SK-N-SH treated with all-trans-retinoic acid at 6 μM for 48 hours (cell line): ENCODE results near the gene DYRK1B.
A peak's percentile ranks its signal among the peaks of the same experiment; 100 is the strongest.

Source experiments
- ATAC-seq: fragments of 200-7000 bp; cut with Tn5 transposase; 3 replicates; pipeline ENCODE4 v1.9.1; 2020; ENCODE audit warnings: mild to moderate bottlenecking, moderate library complexity
- ARNTL ChIP-seq: fragments of 450-650 bp; formaldehyde crosslinking; IDR thresholded peaks from 2 replicates; pipeline ENCODE4 v1.5.0; 2020; ENCODE audit warnings: low read depth, mild to moderate bottlenecking, moderate library complexity, borderline replicate concordance
- BACH2 ChIP-seq: fragments of 250-450 bp; sonication (Bioruptor Pico); IDR thresholded peaks from 2 replicates; pipeline ENCODE4 v1.9.0; 2021; ENCODE audit warnings: mild to moderate bottlenecking, borderline replicate concordance
- CREB5 ChIP-seq: fragments of 250-450 bp; sonication (Bioruptor Pico); IDR thresholded peaks from 2 replicates; pipeline ENCODE4 v1.5.1; 2020; ENCODE audit warnings: low read depth, mild to moderate bottlenecking, moderate library complexity
- CSDC2 ChIP-seq: fragments of 250-450 bp; sonication (Bioruptor Pico); IDR thresholded peaks from 2 replicates; pipeline ENCODE4 v1.5.0; 2020; ENCODE audit warnings: mild to moderate bottlenecking, moderate library complexity
- ESRRG ChIP-seq: fragments of 250-450 bp; sonication (Bioruptor Pico); IDR thresholded peaks from 2 replicates; pipeline ENCODE4 v1.6.1; 2021; ENCODE audit warnings: mild to moderate bottlenecking
- GLIS3 ChIP-seq: fragments of 250-450 bp; sonication (Bioruptor Pico); IDR thresholded peaks from 2 replicates; pipeline ENCODE4 v1.5.0; 2020; ENCODE audit warnings: mild to moderate bottlenecking, moderate library complexity
- ISL1 ChIP-seq: fragments of 250-450 bp; sonication (Bioruptor Pico); IDR thresholded peaks from 2 replicates; pipeline ENCODE4 v2.1.2; 2022; ENCODE audit warnings: mild to moderate bottlenecking, moderate library complexity
- OSR1 ChIP-seq: fragments of 250-450 bp; sonication (Bioruptor Pico); IDR thresholded peaks from 2 replicates; pipeline ENCODE4 v1.8.0; 2022; ENCODE audit warnings: moderate library complexity, mild to moderate bottlenecking, inconsistent platforms
- PPARA ChIP-seq: fragments of 250-450 bp; sonication (Bioruptor Pico); IDR thresholded peaks from 2 replicates; pipeline ENCODE4 v1.5.0; 2020; ENCODE audit warnings: mild to moderate bottlenecking, borderline replicate concordance
- RARB ChIP-seq: fragments of 250-450 bp; sonication (Bioruptor Pico); IDR thresholded peaks from 2 replicates; pipeline ENCODE4 v1.8.0; 2021; ENCODE audit warnings: mild to moderate bottlenecking, moderate library complexity
- SNAI2 ChIP-seq: fragments of 250-450 bp; sonication (Bioruptor Pico); IDR thresholded peaks from 2 replicates; pipeline ENCODE4 v1.5.0; 2020; ENCODE audit warnings: mild to moderate bottlenecking, moderate library complexity
- TCF4 ChIP-seq: fragments of 250-450 bp; sonication (Bioruptor Pico); IDR thresholded peaks from 2 replicates; pipeline ENCODE4 v1.8.0; 2021; ENCODE audit warnings: mild to moderate bottlenecking, moderate library complexity, borderline replicate concordance
- TOX ChIP-seq: fragments of 250-450 bp; sonication (Bioruptor Pico); IDR thresholded peaks from 2 replicates; pipeline ENCODE4 v1.8.0; 2021; ENCODE audit warnings: mild to moderate bottlenecking, moderate library complexity, borderline replicate concordance
- TSHZ2 ChIP-seq: fragments of 250-450 bp; sonication (Bioruptor Pico); IDR thresholded peaks from 2 replicates; pipeline ENCODE4 v1.5.0; 2020; ENCODE audit warnings: mild to moderate bottlenecking, moderate library complexity
- ZC3H10 ChIP-seq: fragments of 250-450 bp; sonication (Bioruptor Pico); IDR thresholded peaks from 2 replicates; pipeline ENCODE4 v1.5.1; 2021; ENCODE audit warnings: mild to moderate bottlenecking, moderate library complexity
- ZFP3 ChIP-seq: fragments of 250-450 bp; sonication (Bioruptor Pico); IDR thresholded peaks from 2 replicates; pipeline ENCODE4 v1.5.0; 2020; ENCODE audit warnings: mild to moderate bottlenecking, moderate library complexity
- ZFP30 ChIP-seq: fragments of 450-650 bp; formaldehyde crosslinking; IDR thresholded peaks from 2 replicates; pipeline ENCODE4 v1.5.0; 2022; ENCODE audit warnings: mild to moderate bottlenecking, moderate library complexity
- ZNF565 ChIP-seq: fragments of 450-650 bp; formaldehyde crosslinking; conservative IDR thresholded peaks from 2 replicates; pipeline ENCODE4 v1.5.0; 2020; ENCODE audit warnings: low read depth, mild to moderate bottlenecking, moderate library complexity
- ZNF70 ChIP-seq: fragments of 450-650 bp; formaldehyde crosslinking; IDR thresholded peaks from 2 replicates; pipeline ENCODE4 v1.5.0; 2020; ENCODE audit warnings: mild to moderate bottlenecking, moderate library complexity
- ZNF8 ChIP-seq: fragments of 450-650 bp; formaldehyde crosslinking; IDR thresholded peaks from 2 replicates; pipeline ENCODE4 v1.5.0; 2020; ENCODE audit warnings: mild to moderate bottlenecking, moderate library complexity
- TF ChIP-seq, protein P1 (sequence below): fragments of 250-450 bp; sonication (Bioruptor Pico); IDR thresholded peaks from 2 replicates; pipeline ENCODE4 v1.8.0; 2021; ENCODE audit warnings: low read depth, mild to moderate bottlenecking, moderate library complexity, borderline replicate concordance
- TF ChIP-seq, protein P2 (sequence below): fragments of 250-450 bp; sonication (Bioruptor Pico); IDR thresholded peaks from 2 replicates; pipeline ENCODE4 v1.5.1; 2021; ENCODE audit warnings: mild to moderate bottlenecking, moderate library complexity
- TF ChIP-seq, protein P3 (sequence below): fragments of 250-450 bp; sonication (Bioruptor Pico); IDR thresholded peaks from 2 replicates; pipeline ENCODE4 v1.8.0; 2020; ENCODE audit warnings: mild to moderate bottlenecking, moderate library complexity, borderline replicate concordance

Gene DYRK1B

GRCh38 chr19:39825531-39826076 is 8.4 kb downstream of the DYRK1B start:
- no peak for ATAC-seq
- TF ChIP-seq TCF4 = no peak
- TF ChIP-seq, protein P1, sequence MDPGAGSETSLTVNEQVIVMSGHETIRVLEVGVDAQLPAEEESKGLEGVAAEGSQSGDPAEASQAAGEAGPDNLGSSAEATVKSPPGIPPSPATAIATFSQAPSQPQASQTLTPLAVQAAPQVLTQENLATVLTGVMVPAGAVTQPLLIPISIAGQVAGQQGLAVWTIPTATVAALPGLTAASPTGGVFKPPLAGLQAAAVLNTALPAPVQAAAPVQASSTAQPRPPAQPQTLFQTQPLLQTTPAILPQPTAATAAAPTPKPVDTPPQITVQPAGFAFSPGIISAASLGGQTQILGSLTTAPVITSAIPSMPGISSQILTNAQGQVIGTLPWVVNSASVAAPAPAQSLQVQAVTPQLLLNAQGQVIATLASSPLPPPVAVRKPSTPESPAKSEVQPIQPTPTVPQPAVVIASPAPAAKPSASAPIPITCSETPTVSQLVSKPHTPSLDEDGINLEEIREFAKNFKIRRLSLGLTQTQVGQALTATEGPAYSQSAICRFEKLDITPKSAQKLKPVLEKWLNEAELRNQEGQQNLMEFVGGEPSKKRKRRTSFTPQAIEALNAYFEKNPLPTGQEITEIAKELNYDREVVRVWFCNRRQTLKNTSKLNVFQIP (CRISPR knock-in tag) = no peak
- TF ChIP-seq BACH2 (CRISPR knock-in tag) = no peak
- TF ChIP-seq SNAI2 = no peak
- TF ChIP-seq RARB (CRISPR knock-in tag) = no peak
- TF ChIP-seq OSR1 (CRISPR knock-in tag) = no peak

DNA sequence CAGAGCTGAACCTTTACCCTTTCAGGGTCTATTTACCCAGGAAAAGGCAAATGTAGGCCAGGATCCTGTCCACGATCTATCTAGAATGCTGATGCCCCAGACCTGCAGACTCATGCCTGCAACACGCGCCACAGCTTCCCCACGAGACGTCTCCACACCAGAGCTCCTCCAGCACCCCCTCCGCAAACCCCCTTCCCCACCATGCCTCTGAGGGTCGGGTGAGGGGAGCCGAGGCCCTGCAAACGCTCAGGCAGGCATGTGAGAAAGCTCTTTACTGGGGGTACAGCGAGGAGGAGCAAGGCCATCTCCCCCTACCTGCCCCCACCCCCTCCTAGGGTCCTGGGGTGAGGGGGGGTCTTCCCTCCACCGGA is 8.9 kb downstream of the DYRK1B start:
- ATAC-seq = no peak
- TF ChIP-seq ESRRG (CRISPR knock-in tag) = no peak
- TF ChIP-seq, all 23 proteins: peak for 0

DNA sequence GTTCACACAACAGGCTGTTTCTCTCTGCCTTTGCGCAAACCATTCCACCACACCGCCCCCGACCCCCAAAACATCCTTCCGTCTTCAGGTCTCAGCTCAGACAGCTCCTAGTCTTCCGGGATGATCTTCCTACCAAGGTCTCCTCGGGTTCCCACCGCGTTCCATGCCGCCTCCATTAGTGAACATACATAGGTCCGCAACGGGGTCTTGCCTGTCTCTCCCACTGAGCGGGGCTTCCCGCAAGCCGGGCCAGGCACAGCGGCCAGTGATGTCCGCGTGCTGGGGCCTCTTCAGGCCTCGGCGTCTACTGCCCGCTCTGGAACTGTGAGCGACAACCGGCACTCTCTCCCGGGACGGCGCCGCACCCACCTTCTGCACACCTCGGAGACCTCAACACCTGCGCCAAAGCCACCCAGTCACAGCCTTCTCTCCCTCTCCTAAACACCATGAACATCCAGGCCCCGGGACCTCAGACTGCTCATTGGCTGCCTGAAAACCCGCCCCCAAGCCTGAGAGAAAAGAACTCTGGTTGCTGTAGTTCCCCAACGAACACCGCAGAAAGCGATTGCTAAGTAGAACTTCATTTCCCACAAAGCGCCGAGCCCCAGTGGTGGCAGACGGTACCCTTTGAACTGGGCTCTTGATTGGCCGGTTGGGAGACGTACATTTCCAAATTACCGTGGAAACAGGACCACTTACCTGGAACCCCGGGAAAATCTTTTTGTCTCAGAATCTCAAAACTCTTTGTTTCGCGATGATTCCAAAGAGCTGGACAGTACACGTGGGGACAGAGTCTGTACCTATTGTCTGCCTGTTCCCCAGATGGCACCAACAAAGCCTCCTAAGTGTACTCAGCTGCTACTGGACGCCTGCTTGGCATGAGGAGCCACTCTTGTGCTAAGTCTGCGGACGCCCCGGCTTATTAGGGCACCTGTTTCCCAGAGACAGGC is 9.5 kb downstream of the DYRK1B start:
- ATAC-seq = peak; percentile 98
- TF ChIP-seq CREB5 (peak; percentile 37; the same call in 1 of the 2 replicates), CSDC2 (CRISPR knock-in tag) (no peak), ZFP30 (no peak), TCF4 (no peak), ZNF70 (CRISPR knock-in tag) (peak; percentile 58; the same call in 1 of the 2 replicates), SNAI2 (no peak), ZC3H10 (CRISPR knock-in tag) (peak; percentile 61), ZNF565 (CRISPR knock-in tag) (peak; percentile 80; the same call in 1 of the 2 replicates), ESRRG (CRISPR knock-in tag) (peak; percentile 82; the same call in 1 of the 2 replicates), BACH2 (CRISPR knock-in tag) (no peak), GLIS3 (CRISPR knock-in tag) (peak; percentile 98), ARNTL (no peak), ZFP3 (CRISPR knock-in tag) (no peak), TSHZ2 (CRISPR knock-in tag) (no peak), ZNF8 (peak; percentile 47; the same call in 1 of the 2 replicates), RARB (CRISPR knock-in tag) (0 out of 2 replicates have a peak, but pooled peaks have one; percentile 37), PPARA (CRISPR knock-in tag) (no peak), ISL1 (CRISPR knock-in tag) (no peak), TOX (CRISPR knock-in tag) (no peak), OSR1 (CRISPR knock-in tag) (no peak)
- TF ChIP-seq, protein P2, sequence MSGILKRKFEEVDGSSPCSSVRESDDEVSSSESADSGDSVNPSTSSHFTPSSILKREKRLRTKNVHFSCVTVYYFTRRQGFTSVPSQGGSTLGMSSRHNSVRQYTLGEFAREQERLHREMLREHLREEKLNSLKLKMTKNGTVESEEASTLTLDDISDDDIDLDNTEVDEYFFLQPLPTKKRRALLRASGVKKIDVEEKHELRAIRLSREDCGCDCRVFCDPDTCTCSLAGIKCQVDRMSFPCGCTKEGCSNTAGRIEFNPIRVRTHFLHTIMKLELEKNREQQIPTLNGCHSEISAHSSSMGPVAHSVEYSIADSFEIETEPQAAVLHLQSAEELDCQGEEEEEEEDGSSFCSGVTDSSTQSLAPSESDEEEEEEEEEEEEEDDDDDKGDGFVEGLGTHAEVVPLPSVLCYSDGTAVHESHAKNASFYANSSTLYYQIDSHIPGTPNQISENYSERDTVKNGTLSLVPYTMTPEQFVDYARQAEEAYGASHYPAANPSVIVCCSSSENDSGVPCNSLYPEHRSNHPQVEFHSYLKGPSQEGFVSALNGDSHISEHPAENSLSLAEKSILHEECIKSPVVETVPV (CRISPR knock-in tag) = peak; percentile 84
- TF ChIP-seq, protein P1 (CRISPR knock-in tag) = no peak
- TF ChIP-seq, protein P3, sequence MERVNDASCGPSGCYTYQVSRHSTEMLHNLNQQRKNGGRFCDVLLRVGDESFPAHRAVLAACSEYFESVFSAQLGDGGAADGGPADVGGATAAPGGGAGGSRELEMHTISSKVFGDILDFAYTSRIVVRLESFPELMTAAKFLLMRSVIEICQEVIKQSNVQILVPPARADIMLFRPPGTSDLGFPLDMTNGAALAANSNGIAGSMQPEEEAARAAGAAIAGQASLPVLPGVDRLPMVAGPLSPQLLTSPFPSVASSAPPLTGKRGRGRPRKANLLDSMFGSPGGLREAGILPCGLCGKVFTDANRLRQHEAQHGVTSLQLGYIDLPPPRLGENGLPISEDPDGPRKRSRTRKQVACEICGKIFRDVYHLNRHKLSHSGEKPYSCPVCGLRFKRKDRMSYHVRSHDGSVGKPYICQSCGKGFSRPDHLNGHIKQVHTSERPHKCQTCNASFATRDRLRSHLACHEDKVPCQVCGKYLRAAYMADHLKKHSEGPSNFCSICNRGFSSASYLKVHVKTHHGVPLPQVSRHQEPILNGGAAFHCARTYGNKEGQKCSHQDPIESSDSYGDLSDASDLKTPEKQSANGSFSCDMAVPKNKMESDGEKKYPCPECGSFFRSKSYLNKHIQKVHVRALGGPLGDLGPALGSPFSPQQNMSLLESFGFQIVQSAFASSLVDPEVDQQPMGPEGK = no peak
